Measurements from ENCODE around the gene LHFPL6. TPM values are rescaled to one million over a fixed set of nuclear protein-coding genes. Genes with fewer than 3 reads are reported as not detected.

LHFPL6 gene
- total RNA-seq, 3 donors from 2014 or later, result 54.2 to 99.6 (median 91.7) TPM

- no peaks in the 10 kb centered on the region for H3K27me3 ChIP-seq
- no peaks in the 10 kb centered on the region for H3K4me1 ChIP-seq
- H3K36me3 ChIP-seq, result no peaks in the 10 kb centered on the region
- H3K9me3 ChIP-seq, result no peaks in the 10 kb centered on the region
- TF ChIP-seq, protein P1, sequence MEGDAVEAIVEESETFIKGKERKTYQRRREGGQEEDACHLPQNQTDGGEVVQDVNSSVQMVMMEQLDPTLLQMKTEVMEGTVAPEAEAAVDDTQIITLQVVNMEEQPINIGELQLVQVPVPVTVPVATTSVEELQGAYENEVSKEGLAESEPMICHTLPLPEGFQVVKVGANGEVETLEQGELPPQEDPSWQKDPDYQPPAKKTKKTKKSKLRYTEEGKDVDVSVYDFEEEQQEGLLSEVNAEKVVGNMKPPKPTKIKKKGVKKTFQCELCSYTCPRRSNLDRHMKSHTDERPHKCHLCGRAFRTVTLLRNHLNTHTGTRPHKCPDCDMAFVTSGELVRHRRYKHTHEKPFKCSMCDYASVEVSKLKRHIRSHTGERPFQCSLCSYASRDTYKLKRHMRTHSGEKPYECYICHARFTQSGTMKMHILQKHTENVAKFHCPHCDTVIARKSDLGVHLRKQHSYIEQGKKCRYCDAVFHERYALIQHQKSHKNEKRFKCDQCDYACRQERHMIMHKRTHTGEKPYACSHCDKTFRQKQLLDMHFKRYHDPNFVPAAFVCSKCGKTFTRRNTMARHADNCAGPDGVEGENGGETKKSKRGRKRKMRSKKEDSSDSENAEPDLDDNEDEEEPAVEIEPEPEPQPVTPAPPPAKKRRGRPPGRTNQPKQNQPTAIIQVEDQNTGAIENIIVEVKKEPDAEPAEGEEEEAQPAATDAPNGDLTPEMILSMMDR (IDR thresholded peaks at IDR 0.05), result no peak
- TF ChIP-seq POLR2A (IDR thresholded peaks at IDR 0.05) (no peak), POLR2AphosphoS5 (IDR thresholded peaks at IDR 0.05) (no peak)
- no peak for DNase-seq (ENCODE audit: low spot score in 2 of 2)
- H3K27ac ChIP-seq, result no peak overlapping the region
- intact Hi-C loops (cut with DNase I; ENCODE audit: low total_unique reads), result no loop called here
- H3K4me3 ChIP-seq, result no peak overlapping the region
These were observed 232.4 kb downstream of the LHFPL6 start for GRCh38 chr13:39370554-39370953.

- DNase-seq (ENCODE audit: low spot score in 2 of 2), result no peak
- Histone ChIP-seq H3K36me3 (no peaks in the 10 kb centered on the region), H3K9me3 (no peaks in the 10 kb centered on the region), H3K4me3 (no peak overlapping the region), H3K27me3 (no peaks in the 10 kb centered on the region), H3K27ac (no peak overlapping the region), H3K4me1 (no peaks in the 10 kb centered on the region)
- no peak for TF ChIP-seq POLR2AphosphoS5 (IDR thresholded peaks at IDR 0.05)
- TF ChIP-seq, protein P1 (IDR thresholded peaks at IDR 0.05), result no peak
- no peak for TF ChIP-seq POLR2A (IDR thresholded peaks at IDR 0.05)
- intact Hi-C loops (cut with DNase I; ENCODE audit: low total_unique reads), result no loop called here
These were observed 232.9 kb downstream of the LHFPL6 start for GRCh38 chr13:39370048-39370447.

- Histone ChIP-seq H3K36me3 (no peaks in the 10 kb centered on the region), H3K9me3 (no peaks in the 10 kb centered on the region), H3K27ac (no peak overlapping the region), H3K4me3 (no peak overlapping the region), H3K27me3 (no peaks in the 10 kb centered on the region), H3K4me1 (no peaks in the 10 kb centered on the region)
- no peak for DNase-seq (ENCODE audit: low spot score in 2 of 2)
- TF ChIP-seq POLR2A (IDR thresholded peaks at IDR 0.05), result no peak
- TF ChIP-seq, protein P1 (IDR thresholded peaks at IDR 0.05), result no peak
- TF ChIP-seq POLR2AphosphoS5 (IDR thresholded peaks at IDR 0.05), result no peak
- intact Hi-C loops (cut with DNase I; ENCODE audit: low total_unique reads), result no loop called here
These were observed 233.7 kb downstream of the LHFPL6 start for GRCh38 chr13:39369161-39369890.

GRCh38 chr13:39365879-39366278 lies 237.1 kb downstream of the LHFPL6 start:
- H3K27me3 ChIP-seq, result no peaks in the 10 kb centered on the region
- no peaks in the 10 kb centered on the region for H3K9me3 ChIP-seq
- peak overlapping the region in 1 of 3 donors; percentile 30 for H3K4me3 ChIP-seq
- H3K4me1 ChIP-seq, result no peaks in the 10 kb centered on the region
- intact Hi-C loops (cut with DNase I; ENCODE audit: low total_unique reads), result loop anchor here (2.0 kb wide), 1 partner anchor 21 kb away; no protein-coding TSS in a partner anchor
- no peak for TF ChIP-seq POLR2A (IDR thresholded peaks at IDR 0.05)
- DNase-seq (ENCODE audit: low spot score in 2 of 2), result no peak
- H3K27ac ChIP-seq, result peak overlapping the region in 1 of 2 donors; percentile 34
- H3K36me3 ChIP-seq, result no peaks in the 10 kb centered on the region

- Histone ChIP-seq H3K36me3 (no peaks in the 10 kb centered on the region), H3K9me3 (no peaks in the 10 kb centered on the region), H3K4me3 (peak overlapping the region in 1 of 3 donors; percentile 30), H3K27ac (peak overlapping the region in 1 of 2 donors; percentile 34), H3K4me1 (no peaks in the 10 kb centered on the region), H3K27me3 (no peaks in the 10 kb centered on the region)
- TF ChIP-seq, protein P1 (IDR thresholded peaks at IDR 0.05), result no peak
- TF ChIP-seq POLR2AphosphoS5 (IDR thresholded peaks at IDR 0.05) (no peak), POLR2A (IDR thresholded peaks at IDR 0.05) (no peak)
- DNase-seq (ENCODE audit: low spot score in 2 of 2), result no peak
- intact Hi-C loops (cut with DNase I; ENCODE audit: low total_unique reads), result loop anchor here (2.0 kb wide), 1 partner anchor 20 kb away; no protein-coding TSS in a partner anchor
These were observed 238.0 kb downstream of the LHFPL6 start for GRCh38 chr13:39364947-39365468.
